GM21381 (cell line): ENCODE data around the gene ARFGAP1.
"Not testable (repeated sequence)": the region's sequence is repeated elsewhere in the genome, so short reads cannot be mapped to it uniquely, and the experiment has no call there.

Experiments used
- ATAC-seq: cut with Tn5 transposase; IDR thresholded peaks from one replicate; pipeline ENCODE4 v1.9.1; 2021; ENCODE audit warnings: mild to moderate bottlenecking, moderate library complexity; ENCODE audit not compliant: unreplicated experiment

Gene ARFGAP1

GRCh38 chr20:63290136-63290676, 17.6 kb downstream of the ARFGAP1 start:
- no peak for ATAC-seq

- no peak for ATAC-seq
These were observed 18.3 kb downstream of the ARFGAP1 start for GRCh38 chr20:63290677-63291472.

GRCh38 chr20:63291811-63292210, 19.2 kb downstream of the ARFGAP1 start:
- no peak for ATAC-seq

GRCh38 chr20:63292292-63292701, 19.7 kb downstream of the ARFGAP1 start:
- ATAC-seq = no peak

GRCh38 chr20:63292904-63293303, 20.3 kb downstream of the ARFGAP1 start, which contains the start of gene COL20A1:
TSS of gene COL20A1 (plus strand) at chr20:63293186. CDS start at chr20:63295108, 1,922 bp downstream.
- no peak for ATAC-seq

GRCh38 chr20:63293456-63293855, 20.8 kb downstream of the ARFGAP1 start:
- no peak for ATAC-seq

- ATAC-seq = no peak
These were observed 21.4 kb downstream of the ARFGAP1 start for GRCh38 chr20:63293871-63294535.

- ATAC-seq = no peak
These were observed 21.9 kb downstream of the ARFGAP1 start for GRCh38 chr20:63294536-63294900.

- ATAC-seq = no peak
These were observed 22.4 kb downstream of the ARFGAP1 start for GRCh38 chr20:63295018-63295417.

- no peak for ATAC-seq
These were observed 22.8 kb downstream of the ARFGAP1 start for GRCh38 chr20:63295422-63295821.

- no peak for ATAC-seq
These were observed 23.2 kb downstream of the ARFGAP1 start for GRCh38 chr20:63295846-63296245.

GRCh38 chr20:63296531-63297299, 24.1 kb downstream of the ARFGAP1 start:
- no peak for ATAC-seq

GRCh38 chr20:63297371-63297781, 24.8 kb downstream of the ARFGAP1 start:
- ATAC-seq = no peak

GRCh38 chr20:63297796-63298572, 25.4 kb downstream of the ARFGAP1 start:
- ATAC-seq = no peak

- no peak for ATAC-seq
These were observed 26.2 kb downstream of the ARFGAP1 start for GRCh38 chr20:63298731-63299312.

GRCh38 chr20:63301671-63302070, 29.1 kb downstream of the ARFGAP1 start:
- no peak for ATAC-seq

GRCh38 chr20:63303095-63303666, 30.6 kb downstream of the ARFGAP1 start:
- ATAC-seq = no peak

GRCh38 chr20:63305393-63305792, 32.8 kb downstream of the ARFGAP1 start:
- no peak for ATAC-seq

- not testable (repeated sequence) for ATAC-seq
These were observed 33.5 kb downstream of the ARFGAP1 start for GRCh38 chr20:63305933-63306672.
